ENCODE results near the gene ZNRF1.

DNA sequence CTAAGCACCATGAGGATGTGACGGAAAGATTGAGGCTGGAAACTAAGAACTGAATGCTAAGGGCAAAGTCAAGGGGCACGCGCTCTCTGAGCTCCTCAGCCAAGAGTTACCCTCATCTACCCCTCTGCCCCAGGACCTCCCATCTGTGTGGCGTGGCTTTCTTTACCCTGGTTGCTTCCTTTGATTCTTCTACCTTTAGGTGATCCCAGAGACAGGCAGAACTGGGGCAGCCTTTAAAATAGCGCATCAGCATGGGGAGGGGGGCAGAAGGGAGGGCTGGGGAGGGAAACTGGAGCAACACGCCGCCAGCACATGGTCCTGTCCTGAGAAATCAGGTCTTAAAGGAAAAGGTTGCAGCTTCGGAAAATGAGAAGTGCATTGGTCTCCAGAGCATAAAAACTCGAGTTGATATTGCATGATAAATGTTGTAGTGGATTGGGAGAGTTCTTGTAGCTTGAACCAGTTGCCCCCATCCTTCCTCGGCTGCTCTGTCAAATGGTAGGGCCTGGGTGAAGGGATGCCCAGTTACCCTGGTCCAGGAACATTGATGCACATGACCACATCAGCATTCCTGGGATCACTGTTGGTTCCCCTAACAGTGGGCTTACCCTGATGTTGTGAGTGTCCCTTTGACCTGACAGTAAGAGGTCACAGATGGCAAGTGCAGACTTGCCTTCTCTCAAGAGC is 88.0 kb downstream of the ZNRF1 start:
- TF ChIP-seq, protein P1, sequence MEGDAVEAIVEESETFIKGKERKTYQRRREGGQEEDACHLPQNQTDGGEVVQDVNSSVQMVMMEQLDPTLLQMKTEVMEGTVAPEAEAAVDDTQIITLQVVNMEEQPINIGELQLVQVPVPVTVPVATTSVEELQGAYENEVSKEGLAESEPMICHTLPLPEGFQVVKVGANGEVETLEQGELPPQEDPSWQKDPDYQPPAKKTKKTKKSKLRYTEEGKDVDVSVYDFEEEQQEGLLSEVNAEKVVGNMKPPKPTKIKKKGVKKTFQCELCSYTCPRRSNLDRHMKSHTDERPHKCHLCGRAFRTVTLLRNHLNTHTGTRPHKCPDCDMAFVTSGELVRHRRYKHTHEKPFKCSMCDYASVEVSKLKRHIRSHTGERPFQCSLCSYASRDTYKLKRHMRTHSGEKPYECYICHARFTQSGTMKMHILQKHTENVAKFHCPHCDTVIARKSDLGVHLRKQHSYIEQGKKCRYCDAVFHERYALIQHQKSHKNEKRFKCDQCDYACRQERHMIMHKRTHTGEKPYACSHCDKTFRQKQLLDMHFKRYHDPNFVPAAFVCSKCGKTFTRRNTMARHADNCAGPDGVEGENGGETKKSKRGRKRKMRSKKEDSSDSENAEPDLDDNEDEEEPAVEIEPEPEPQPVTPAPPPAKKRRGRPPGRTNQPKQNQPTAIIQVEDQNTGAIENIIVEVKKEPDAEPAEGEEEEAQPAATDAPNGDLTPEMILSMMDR (IDR thresholded peaks at IDR 0.05): no peak
- no peak for TF ChIP-seq POLR2A (IDR thresholded peaks at IDR 0.05)

Data from suprapubic skin (tissue), 3 donors.